ENCODE data around the gene CDCA7L.

The CDCA7L gene, protein sequence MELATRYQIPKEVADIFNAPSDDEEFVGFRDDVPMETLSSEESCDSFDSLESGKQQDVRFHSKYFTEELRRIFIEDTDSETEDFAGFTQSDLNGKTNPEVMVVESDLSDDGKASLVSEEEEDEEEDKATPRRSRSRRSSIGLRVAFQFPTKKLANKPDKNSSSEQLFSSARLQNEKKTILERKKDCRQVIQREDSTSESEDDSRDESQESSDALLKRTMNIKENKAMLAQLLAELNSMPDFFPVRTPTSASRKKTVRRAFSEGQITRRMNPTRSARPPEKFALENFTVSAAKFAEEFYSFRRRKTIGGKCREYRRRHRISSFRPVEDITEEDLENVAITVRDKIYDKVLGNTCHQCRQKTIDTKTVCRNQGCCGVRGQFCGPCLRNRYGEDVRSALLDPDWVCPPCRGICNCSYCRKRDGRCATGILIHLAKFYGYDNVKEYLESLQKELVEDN

DNA sequence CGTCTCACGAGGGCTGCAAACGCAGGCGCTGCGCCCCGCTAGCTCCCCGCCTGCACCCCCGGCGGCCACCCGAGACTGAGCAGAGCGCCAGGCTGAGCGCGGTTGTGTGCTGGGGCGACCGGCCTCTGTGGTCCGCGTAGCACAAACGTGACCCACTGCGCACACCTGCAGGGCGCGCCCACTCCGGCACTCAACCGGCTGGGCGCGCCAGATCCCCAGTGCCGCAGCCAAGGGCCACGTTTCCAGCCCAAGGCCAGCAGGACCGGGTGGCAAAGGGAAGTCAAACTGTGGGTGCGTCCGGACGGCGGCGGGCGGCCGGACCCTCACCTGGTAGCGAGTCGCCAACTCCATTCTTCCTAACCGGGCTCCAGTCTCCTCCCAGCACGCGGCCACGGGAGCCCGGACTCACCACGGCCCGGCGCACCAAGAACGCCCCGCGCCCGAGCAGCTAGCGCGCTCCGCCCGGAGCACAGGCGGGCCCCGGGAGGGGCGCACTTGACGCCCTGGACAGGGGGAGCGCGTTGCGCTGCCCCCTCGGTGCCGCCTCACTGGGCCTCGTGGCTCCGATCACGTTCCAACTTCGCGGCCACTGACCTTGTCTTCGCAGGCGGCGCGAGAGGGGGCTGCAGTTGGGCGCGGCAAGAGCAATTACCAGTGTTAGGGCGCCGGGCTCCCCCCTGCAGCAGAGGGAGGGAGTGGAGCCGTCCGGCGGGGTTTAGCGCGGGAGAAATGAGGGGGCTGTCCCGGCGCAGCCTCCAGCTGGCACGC is at the start of gene CDCA7L:
Gene CDCA7L (minus strand): TSS at position 446 of the 768 bp plus-strand sequence. CDS start 95 bp downstream, at position 351.
- Histone ChIP-seq H3K27me3 (ENCODE audit: control insufficient read depth, insufficient read depth, low read length) (no peaks in the 10 kb centered on the region), H3K9me3 (ENCODE audit: control insufficient read depth, insufficient read depth, low read length) (no peaks in the 10 kb centered on the region), H3K36me3 (ENCODE audit: control insufficient read depth, insufficient read depth, low read length) (no peaks in the 10 kb centered on the region), H3K4me3 (ENCODE audit: low read depth, low read length) (peak within 1 kb of the TSS; percentile 92), H3K4me1 (ENCODE audit: control insufficient read depth, insufficient read depth, low read length) (peaks cover 24% of the 10 kb centered on the region), H3K9ac (ENCODE audit: low read depth, low read length) (peak within 1 kb of the TSS; percentile 87)

- no peaks in the 10 kb centered on the region for H3K36me3 ChIP-seq (ENCODE audit: control insufficient read depth, insufficient read depth, low read length)
- no peaks in the 10 kb centered on the region for H3K4me1 ChIP-seq (ENCODE audit: control insufficient read depth, insufficient read depth, low read length)
- no peak overlapping the region for H3K4me3 ChIP-seq (ENCODE audit: low read depth, low read length)
- no peaks in the 10 kb centered on the region for H3K9me3 ChIP-seq (ENCODE audit: control insufficient read depth, insufficient read depth, low read length)
- H3K27me3 ChIP-seq (ENCODE audit: control insufficient read depth, insufficient read depth, low read length), result no peaks in the 10 kb centered on the region
- H3K9ac ChIP-seq (ENCODE audit: low read depth, low read length), result no peak overlapping the region
Observed at GRCh38 chr7:21986096-21986495, 40.4 kb upstream of the CDCA7L start.

DNA sequence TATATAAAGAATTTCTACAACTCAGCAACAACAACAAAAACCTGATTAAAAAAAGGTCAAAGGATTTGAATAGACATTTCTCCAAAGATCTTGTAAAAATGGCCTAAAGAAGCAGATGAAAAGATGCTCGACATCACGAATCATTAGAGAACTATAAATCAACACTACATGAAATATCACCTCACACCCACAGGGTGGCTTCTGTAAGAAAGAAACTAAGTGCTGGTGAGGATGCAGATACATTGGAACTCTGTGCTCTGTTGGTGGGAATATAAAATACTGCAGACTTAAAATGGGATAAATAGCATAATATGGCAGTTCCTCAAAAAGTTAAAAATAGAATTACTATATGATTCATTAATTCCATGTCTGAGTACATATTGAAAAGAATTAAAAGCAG is 38.3 kb upstream of the CDCA7L start:
- Histone ChIP-seq H3K27me3 (ENCODE audit: control insufficient read depth, insufficient read depth, low read length) (no peaks in the 10 kb centered on the region), H3K9ac (ENCODE audit: low read depth, low read length) (no peak overlapping the region), H3K9me3 (ENCODE audit: control insufficient read depth, insufficient read depth, low read length) (no peaks in the 10 kb centered on the region), H3K4me3 (ENCODE audit: low read depth, low read length) (no peak overlapping the region), H3K36me3 (ENCODE audit: control insufficient read depth, insufficient read depth, low read length) (no peaks in the 10 kb centered on the region), H3K4me1 (ENCODE audit: control insufficient read depth, insufficient read depth, low read length) (no peaks in the 10 kb centered on the region)

- Histone ChIP-seq H3K4me1 (ENCODE audit: control insufficient read depth, insufficient read depth, low read length) (no peaks in the 10 kb centered on the region), H3K27me3 (ENCODE audit: control insufficient read depth, insufficient read depth, low read length) (no peaks in the 10 kb centered on the region), H3K4me3 (ENCODE audit: low read depth, low read length) (no peak overlapping the region), H3K9me3 (ENCODE audit: control insufficient read depth, insufficient read depth, low read length) (no peaks in the 10 kb centered on the region), H3K9ac (ENCODE audit: low read depth, low read length) (no peak overlapping the region), H3K36me3 (ENCODE audit: control insufficient read depth, insufficient read depth, low read length) (no peaks in the 10 kb centered on the region)
Observed at GRCh38 chr7:21983056-21983455, 37.4 kb upstream of the CDCA7L start.

DNA sequence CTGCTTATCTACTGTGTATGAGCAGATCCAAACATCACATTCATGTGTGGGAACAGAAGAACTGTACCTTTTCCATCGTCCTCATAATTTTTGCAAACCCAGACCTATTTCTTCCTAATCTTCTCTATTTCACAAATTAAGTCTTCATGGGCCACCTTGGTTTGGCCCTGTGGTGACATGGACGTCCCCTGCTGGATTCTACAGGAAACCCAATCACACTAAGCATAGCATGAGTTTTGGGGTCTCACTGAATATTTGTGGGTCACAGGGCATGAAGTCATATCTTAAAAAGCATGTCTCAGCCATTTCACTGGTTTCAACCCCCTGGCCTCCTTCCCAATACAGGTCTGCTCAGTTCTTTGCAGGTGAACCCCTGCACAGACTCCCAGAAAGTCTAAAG is 35.8 kb upstream of the CDCA7L start:
- Histone ChIP-seq H3K4me3 (ENCODE audit: low read depth, low read length) (no peak overlapping the region), H3K4me1 (ENCODE audit: control insufficient read depth, insufficient read depth, low read length) (no peaks in the 10 kb centered on the region), H3K9me3 (ENCODE audit: control insufficient read depth, insufficient read depth, low read length) (no peaks in the 10 kb centered on the region), H3K27me3 (ENCODE audit: control insufficient read depth, insufficient read depth, low read length) (no peaks in the 10 kb centered on the region), H3K36me3 (ENCODE audit: control insufficient read depth, insufficient read depth, low read length) (no peaks in the 10 kb centered on the region), H3K9ac (ENCODE audit: low read depth, low read length) (no peak overlapping the region)

DNA sequence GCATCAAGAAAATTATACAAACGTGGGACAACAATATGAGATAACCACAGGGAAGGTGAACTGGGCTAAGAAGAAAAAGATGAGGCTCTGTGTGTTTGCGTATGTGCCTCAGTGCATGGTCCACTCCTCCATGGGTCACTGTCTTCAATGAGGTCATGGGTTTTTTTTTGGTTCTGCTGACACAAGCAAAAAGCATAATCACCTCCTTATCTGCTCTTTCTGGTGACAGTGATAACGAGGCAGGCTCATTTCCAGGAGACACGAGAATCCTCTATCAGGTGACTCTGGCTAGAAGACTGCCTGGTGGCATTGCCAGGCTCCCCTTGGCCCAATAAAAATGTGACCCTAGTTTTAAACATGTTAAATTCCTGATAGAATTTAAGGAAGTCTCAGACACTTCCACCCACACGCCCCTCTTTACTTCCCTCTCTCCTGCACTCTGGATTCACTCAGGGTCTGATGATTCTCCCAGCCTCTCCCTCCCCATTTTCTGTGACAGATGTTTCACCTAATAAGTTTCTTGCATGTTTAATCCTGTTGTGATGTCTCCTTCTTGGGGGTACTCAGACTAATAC is 35.3 kb upstream of the CDCA7L start:
- Histone ChIP-seq H3K27me3 (ENCODE audit: control insufficient read depth, insufficient read depth, low read length) (no peaks in the 10 kb centered on the region), H3K36me3 (ENCODE audit: control insufficient read depth, insufficient read depth, low read length) (no peaks in the 10 kb centered on the region), H3K4me3 (ENCODE audit: low read depth, low read length) (no peak overlapping the region), H3K9ac (ENCODE audit: low read depth, low read length) (no peak overlapping the region), H3K9me3 (ENCODE audit: control insufficient read depth, insufficient read depth, low read length) (no peaks in the 10 kb centered on the region), H3K4me1 (ENCODE audit: control insufficient read depth, insufficient read depth, low read length) (no peaks in the 10 kb centered on the region)

- Histone ChIP-seq H3K9me3 (ENCODE audit: control insufficient read depth, insufficient read depth, low read length) (no peaks in the 10 kb centered on the region), H3K27me3 (ENCODE audit: control insufficient read depth, insufficient read depth, low read length) (no peaks in the 10 kb centered on the region), H3K36me3 (ENCODE audit: control insufficient read depth, insufficient read depth, low read length) (no peaks in the 10 kb centered on the region), H3K9ac (ENCODE audit: low read depth, low read length) (peak overlapping the region; percentile 40), H3K4me1 (ENCODE audit: control insufficient read depth, insufficient read depth, low read length) (peaks cover 4% of the 10 kb centered on the region), H3K4me3 (ENCODE audit: low read depth, low read length) (peak overlapping the region; percentile 44)
Observed at GRCh38 chr7:21972397-21972784, 26.7 kb upstream of the CDCA7L start.

DNA sequence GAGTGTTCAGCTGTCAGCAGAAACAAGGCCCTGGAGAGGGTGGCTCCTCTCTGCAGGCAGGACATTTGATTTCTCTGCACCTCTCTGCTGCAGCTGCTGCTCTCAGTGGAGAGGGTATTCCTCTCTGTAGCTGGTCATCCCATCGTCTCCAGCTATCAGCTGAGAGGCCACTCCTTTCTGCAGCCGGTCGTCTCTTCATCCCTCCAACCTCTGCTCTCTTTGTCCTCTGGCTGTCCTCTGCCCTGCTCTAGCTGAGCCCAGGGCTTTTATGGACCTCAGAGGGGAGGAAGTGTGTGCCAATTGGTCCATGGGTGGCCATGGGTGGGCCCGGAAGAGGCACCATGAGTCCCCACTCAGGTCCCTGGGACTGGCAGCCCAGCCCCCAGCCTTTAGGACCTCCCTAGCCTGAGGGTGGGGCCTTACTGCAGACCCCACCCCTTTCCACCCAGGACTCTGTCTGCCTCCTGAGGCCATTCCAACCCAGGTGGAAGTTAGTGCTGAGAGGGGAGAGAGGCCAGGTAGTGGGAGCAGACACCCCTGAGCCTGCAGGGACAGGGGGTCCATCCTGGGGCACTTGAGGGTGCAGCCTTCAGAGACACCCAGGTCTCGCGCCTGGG is 26.2 kb upstream of the CDCA7L start:
- Histone ChIP-seq H3K9ac (ENCODE audit: low read depth, low read length) (peak overlapping the region; percentile 40), H3K27me3 (ENCODE audit: control insufficient read depth, insufficient read depth, low read length) (no peaks in the 10 kb centered on the region), H3K36me3 (ENCODE audit: control insufficient read depth, insufficient read depth, low read length) (no peaks in the 10 kb centered on the region), H3K4me1 (ENCODE audit: control insufficient read depth, insufficient read depth, low read length) (peaks cover 4% of the 10 kb centered on the region), H3K4me3 (ENCODE audit: low read depth, low read length) (peak overlapping the region; percentile 44), H3K9me3 (ENCODE audit: control insufficient read depth, insufficient read depth, low read length) (no peaks in the 10 kb centered on the region)

GRCh38 chr7:21969822-21970221 is 24.1 kb upstream of the CDCA7L start:
- no peaks in the 10 kb centered on the region for H3K27me3 ChIP-seq (ENCODE audit: control insufficient read depth, insufficient read depth, low read length)
- H3K9me3 ChIP-seq (ENCODE audit: control insufficient read depth, insufficient read depth, low read length), result no peaks in the 10 kb centered on the region
- H3K9ac ChIP-seq (ENCODE audit: low read depth, low read length), result no peak overlapping the region
- H3K4me1 ChIP-seq (ENCODE audit: control insufficient read depth, insufficient read depth, low read length), result peaks cover 4% of the 10 kb centered on the region
- H3K36me3 ChIP-seq (ENCODE audit: control insufficient read depth, insufficient read depth, low read length), result no peaks in the 10 kb centered on the region
- H3K4me3 ChIP-seq (ENCODE audit: low read depth, low read length), result no peak overlapping the region

DNA sequence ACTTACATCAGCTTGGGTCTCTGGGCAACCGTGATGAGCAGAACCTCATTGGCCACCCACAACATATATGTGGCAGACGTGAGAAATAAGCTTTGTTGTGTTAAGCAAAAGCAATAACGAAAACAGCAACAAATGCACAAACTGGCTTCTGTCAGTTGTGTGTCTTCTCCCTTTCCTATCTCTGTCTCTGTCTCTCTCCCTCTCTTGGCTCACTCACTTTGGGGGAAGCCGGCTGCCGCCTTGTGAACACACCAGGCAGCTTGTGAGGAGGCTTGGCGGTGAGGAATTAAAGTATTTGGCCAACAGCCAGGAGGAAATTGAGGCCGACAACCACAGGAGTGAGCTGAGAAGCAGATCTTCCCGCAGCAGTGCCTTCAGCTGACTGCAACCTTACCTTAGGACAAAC is 21.9 kb upstream of the CDCA7L start:
- Histone ChIP-seq H3K36me3 (ENCODE audit: control insufficient read depth, insufficient read depth, low read length) (no peaks in the 10 kb centered on the region), H3K4me1 (ENCODE audit: control insufficient read depth, insufficient read depth, low read length) (peaks cover 4% of the 10 kb centered on the region), H3K9me3 (ENCODE audit: control insufficient read depth, insufficient read depth, low read length) (no peaks in the 10 kb centered on the region), H3K9ac (ENCODE audit: low read depth, low read length) (no peak overlapping the region), H3K27me3 (ENCODE audit: control insufficient read depth, insufficient read depth, low read length) (no peaks in the 10 kb centered on the region), H3K4me3 (ENCODE audit: low read depth, low read length) (no peak overlapping the region)

DNA sequence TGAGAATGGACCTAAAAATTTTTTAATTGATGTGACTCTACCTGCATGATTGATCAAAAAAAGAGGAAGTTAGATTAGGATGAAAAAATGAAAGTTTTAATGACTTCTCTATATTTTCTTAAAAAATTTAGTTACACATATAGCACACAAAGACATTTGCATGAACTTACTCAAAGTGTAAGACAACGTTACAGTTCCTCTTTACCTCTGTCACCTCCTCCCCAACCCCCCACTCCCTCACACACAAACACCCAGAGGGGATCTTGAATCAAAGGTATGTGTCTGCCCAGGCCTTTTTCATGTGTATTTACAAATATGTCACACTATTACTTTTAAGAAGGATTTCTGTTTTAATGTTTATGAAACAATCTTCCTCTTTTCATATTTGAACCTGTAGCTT is 20.6 kb upstream of the CDCA7L start:
- Histone ChIP-seq H3K36me3 (ENCODE audit: control insufficient read depth, insufficient read depth, low read length) (no peaks in the 10 kb centered on the region), H3K27me3 (ENCODE audit: control insufficient read depth, insufficient read depth, low read length) (no peaks in the 10 kb centered on the region), H3K9me3 (ENCODE audit: control insufficient read depth, insufficient read depth, low read length) (no peaks in the 10 kb centered on the region), H3K9ac (ENCODE audit: low read depth, low read length) (no peak overlapping the region), H3K4me3 (ENCODE audit: low read depth, low read length) (no peak overlapping the region), H3K4me1 (ENCODE audit: control insufficient read depth, insufficient read depth, low read length) (no peaks in the 10 kb centered on the region)
